Fibroblast of lung (primary cell): ENCODE results near the gene ACTC1.

Experiments
- EZH2 ChIP-seq: IDR thresholded peaks from 2 replicates; pipeline ENCODE4 v1.5.1; 2012; ENCODE audit warnings: low read length, control low read depth, mild to moderate bottlenecking; ENCODE audit errors: missing control alignments
- TF ChIP-seq, protein P1 (sequence below), 2 donors: IDR thresholded peaks in 1 of 2; conservative IDR thresholded peaks in 1 of 2; 1 replicate in 1 of 2; 2 replicates in 1 of 2; pipeline ENCODE4 v1.5.1; 2011 to 2012; ENCODE audit warnings: low read length in 2 of 2, control low read depth in 1 of 2, inconsistent platforms in 1 of 2, low read depth in 1 of 2, mild to moderate bottlenecking in 1 of 2

GRCh38 chr15:34783431-34783830 lies 11.9 kb downstream of the ACTC1 start:
- TF ChIP-seq EZH2 = no peak
- TF ChIP-seq, protein P1, sequence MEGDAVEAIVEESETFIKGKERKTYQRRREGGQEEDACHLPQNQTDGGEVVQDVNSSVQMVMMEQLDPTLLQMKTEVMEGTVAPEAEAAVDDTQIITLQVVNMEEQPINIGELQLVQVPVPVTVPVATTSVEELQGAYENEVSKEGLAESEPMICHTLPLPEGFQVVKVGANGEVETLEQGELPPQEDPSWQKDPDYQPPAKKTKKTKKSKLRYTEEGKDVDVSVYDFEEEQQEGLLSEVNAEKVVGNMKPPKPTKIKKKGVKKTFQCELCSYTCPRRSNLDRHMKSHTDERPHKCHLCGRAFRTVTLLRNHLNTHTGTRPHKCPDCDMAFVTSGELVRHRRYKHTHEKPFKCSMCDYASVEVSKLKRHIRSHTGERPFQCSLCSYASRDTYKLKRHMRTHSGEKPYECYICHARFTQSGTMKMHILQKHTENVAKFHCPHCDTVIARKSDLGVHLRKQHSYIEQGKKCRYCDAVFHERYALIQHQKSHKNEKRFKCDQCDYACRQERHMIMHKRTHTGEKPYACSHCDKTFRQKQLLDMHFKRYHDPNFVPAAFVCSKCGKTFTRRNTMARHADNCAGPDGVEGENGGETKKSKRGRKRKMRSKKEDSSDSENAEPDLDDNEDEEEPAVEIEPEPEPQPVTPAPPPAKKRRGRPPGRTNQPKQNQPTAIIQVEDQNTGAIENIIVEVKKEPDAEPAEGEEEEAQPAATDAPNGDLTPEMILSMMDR (conservative IDR thresholded peaks at IDR 0.05 in 1 of 2, IDR thresholded peaks at IDR 0.05 in 1 of 2; ENCODE audit: low read depth in 1 of 2, low read length in 2 of 2) = no peak
